Nephron (organoid): ENCODE results near the gene COL5A3.

Experiments used
- H3K27ac Mint-ChIP-seq, 3 experiments: 2 replicates each; pipeline ENCODE4 v1.8.0; 2020; ENCODE audit warnings: mixed read lengths in 3 of 3, mild to moderate bottlenecking in 2 of 3, moderate library complexity in 1 of 3
- H3K27me3 Mint-ChIP-seq: 2 replicates; pipeline ENCODE4 v1.8.0; 2021; ENCODE audit warnings: low read depth, mild to moderate bottlenecking, moderate library complexity, mixed read lengths
- H3K36me3 Mint-ChIP-seq: 2 replicates; pipeline ENCODE4 v1.8.0; 2020; ENCODE audit warnings: low read depth, mixed read lengths
- H3K4me1 Mint-ChIP-seq: 2 replicates; pipeline ENCODE4 v1.8.0; 2020; ENCODE audit warnings: mixed read lengths
- H3K4me3 Mint-ChIP-seq, 3 experiments: 2 replicates each; pipeline ENCODE4 v1.8.0; 2020; ENCODE audit warnings: mild to moderate bottlenecking in 3 of 3, mixed read lengths in 3 of 3, moderate library complexity in 2 of 3
- H3K9me3 Mint-ChIP-seq: 2 replicates; pipeline ENCODE4 v1.8.0; 2020; ENCODE audit warnings: mixed read lengths
- TF ChIP-seq, protein P1 (sequence below), 3 experiments: fragments of 200-600 bp; sonication (generic); IDR thresholded peaks; one replicate each; pipeline ENCODE4 v1.5.0; 2021; ENCODE audit warnings: antibody characterized with exemption in 3 of 3; ENCODE audit not compliant: unreplicated experiment in 3 of 3

The COL5A3 gene

DNA sequence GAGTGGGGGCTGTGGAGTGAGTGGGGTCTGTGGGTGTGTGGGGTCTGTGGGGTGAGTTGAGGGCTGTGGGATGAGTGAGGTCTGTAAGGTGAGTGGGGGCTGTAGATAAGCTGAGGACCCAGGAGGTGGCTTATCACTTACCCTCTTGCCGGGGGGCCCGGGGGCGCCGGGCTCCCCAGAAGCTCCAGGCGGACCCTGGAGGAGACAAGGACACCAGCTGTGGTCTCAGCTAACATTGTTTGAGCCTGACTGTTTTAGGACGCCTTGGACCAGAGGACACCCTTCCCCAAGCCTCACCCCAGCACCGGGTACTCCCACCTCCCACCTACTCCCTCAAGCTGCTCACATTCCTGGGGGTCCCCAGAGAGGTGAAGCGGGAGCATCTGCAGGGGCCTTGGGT is 39.8 kb downstream of the COL5A3 start:
- Mint-ChIP-seq H3K9me3 (no peaks in the 10 kb centered on the region), H3K4me3 (no peak overlapping the region), H3K27ac (no peak overlapping the region), H3K27me3 (peaks cover 39% of the 10 kb centered on the region), H3K4me1 (peaks cover 5% of the 10 kb centered on the region), H3K36me3 (no peaks in the 10 kb centered on the region)
- TF ChIP-seq, protein P1, sequence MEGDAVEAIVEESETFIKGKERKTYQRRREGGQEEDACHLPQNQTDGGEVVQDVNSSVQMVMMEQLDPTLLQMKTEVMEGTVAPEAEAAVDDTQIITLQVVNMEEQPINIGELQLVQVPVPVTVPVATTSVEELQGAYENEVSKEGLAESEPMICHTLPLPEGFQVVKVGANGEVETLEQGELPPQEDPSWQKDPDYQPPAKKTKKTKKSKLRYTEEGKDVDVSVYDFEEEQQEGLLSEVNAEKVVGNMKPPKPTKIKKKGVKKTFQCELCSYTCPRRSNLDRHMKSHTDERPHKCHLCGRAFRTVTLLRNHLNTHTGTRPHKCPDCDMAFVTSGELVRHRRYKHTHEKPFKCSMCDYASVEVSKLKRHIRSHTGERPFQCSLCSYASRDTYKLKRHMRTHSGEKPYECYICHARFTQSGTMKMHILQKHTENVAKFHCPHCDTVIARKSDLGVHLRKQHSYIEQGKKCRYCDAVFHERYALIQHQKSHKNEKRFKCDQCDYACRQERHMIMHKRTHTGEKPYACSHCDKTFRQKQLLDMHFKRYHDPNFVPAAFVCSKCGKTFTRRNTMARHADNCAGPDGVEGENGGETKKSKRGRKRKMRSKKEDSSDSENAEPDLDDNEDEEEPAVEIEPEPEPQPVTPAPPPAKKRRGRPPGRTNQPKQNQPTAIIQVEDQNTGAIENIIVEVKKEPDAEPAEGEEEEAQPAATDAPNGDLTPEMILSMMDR (IDR thresholded peaks at IDR 0.05; ENCODE audit: unreplicated experiment in 3 of 3), result no peak

DNA sequence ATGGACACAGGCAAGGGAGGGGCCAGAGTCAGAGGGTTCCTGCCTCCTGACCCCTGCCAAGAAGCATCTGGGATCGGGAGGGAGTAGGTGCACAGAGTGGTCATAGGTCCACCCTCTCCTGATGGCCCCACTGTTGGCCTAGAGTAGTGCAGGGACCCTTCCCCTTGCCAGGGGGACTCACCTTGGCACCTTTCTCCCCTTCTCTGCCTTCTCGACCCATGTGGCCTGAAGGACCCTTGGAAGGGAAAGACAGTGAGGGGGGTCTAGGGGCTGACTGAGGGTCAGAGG is 40.7 kb downstream of the COL5A3 start:
- TF ChIP-seq, protein P1 (IDR thresholded peaks at IDR 0.05; ENCODE audit: unreplicated experiment in 3 of 3), result no peak

DNA sequence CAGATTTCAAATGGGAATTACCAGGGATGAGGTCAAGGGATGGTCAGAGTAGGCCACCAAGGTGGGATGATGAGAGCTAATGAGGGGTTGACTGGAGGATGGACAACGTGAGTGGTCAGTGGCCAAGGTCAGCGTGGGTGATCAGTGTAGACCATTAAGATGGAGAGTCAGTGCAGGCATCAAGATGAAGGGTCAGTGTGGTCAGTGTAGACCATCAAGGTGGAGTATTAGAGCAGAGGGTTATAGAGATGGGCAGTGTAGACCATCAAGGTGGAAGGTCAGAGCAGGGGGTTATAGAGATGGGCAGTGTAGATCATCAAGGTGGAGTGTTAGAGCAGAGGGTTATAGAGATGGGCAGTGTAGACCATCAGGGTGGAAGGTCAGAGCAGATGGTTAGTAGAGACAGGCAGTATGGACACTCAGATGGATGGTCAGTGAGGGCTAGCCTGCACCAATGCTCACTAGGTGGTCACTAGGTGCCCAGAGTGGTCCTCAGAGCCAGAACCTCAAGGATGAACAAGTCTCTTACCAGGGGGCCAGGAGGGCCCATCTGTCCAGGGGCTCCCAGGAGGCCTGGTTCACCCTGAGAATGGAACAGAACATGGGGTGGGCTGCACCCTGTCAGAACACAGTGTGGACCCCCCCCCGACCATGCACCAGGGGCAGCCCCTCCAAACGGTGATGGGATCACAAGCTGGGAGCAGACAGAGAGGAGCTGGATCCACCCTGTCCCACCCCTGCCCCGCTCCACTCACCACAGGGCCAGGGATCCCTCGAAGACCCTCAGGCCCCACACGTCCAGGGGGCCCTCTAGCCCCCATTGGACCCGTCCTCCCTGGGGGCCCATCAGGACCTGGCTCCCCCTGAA is 41.2 kb downstream of the COL5A3 start:
- no peak overlapping the region for H3K4me3 Mint-ChIP-seq
- no peaks in the 10 kb centered on the region for H3K9me3 Mint-ChIP-seq
- TF ChIP-seq, protein P1 (IDR thresholded peaks at IDR 0.05; ENCODE audit: unreplicated experiment in 3 of 3), result no peak
- peaks cover 5% of the 10 kb centered on the region for H3K4me1 Mint-ChIP-seq
- no peaks in the 10 kb centered on the region for H3K36me3 Mint-ChIP-seq
- H3K27ac Mint-ChIP-seq, result no peak overlapping the region
- H3K27me3 Mint-ChIP-seq, result peaks cover 50% of the 10 kb centered on the region

More for the DNA sequence above, 40.7 kb downstream of the COL5A3 start:
- peaks cover 5% of the 10 kb centered on the region for H3K4me1 Mint-ChIP-seq
- no peaks in the 10 kb centered on the region for H3K9me3 Mint-ChIP-seq
- peaks cover 48% of the 10 kb centered on the region for H3K27me3 Mint-ChIP-seq
- no peak overlapping the region for H3K4me3 Mint-ChIP-seq
- no peaks in the 10 kb centered on the region for H3K36me3 Mint-ChIP-seq
- H3K27ac Mint-ChIP-seq, result no peak overlapping the region

DNA sequence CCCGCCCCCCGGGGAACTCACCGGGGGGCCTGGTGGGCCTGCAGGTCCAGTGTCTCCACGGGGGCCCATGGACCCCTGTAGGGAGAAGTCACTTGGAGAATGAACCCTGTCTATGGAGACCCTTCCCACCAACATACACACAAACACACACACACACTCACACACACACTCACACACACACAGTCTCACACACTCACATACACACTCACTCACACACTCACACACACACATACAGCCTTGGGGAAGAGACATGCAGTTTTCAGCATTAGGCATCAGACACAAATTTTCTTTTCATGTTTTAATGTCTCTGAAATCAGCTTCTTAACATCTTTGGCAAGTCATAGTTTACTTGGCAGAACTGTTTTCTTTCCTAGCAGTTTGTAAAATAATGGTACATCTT is 43.0 kb downstream of the COL5A3 start:
- peak overlapping the region in 1 of 3 experiments; percentile 1 for H3K27ac Mint-ChIP-seq
- H3K4me1 Mint-ChIP-seq, result peaks cover 5% of the 10 kb centered on the region
- H3K4me3 Mint-ChIP-seq, result no peak overlapping the region
- H3K27me3 Mint-ChIP-seq, result peaks cover 61% of the 10 kb centered on the region
- H3K9me3 Mint-ChIP-seq, result no peaks in the 10 kb centered on the region
- H3K36me3 Mint-ChIP-seq, result no peaks in the 10 kb centered on the region
- TF ChIP-seq, protein P1 (IDR thresholded peaks at IDR 0.05; ENCODE audit: unreplicated experiment in 3 of 3), result no peak

DNA sequence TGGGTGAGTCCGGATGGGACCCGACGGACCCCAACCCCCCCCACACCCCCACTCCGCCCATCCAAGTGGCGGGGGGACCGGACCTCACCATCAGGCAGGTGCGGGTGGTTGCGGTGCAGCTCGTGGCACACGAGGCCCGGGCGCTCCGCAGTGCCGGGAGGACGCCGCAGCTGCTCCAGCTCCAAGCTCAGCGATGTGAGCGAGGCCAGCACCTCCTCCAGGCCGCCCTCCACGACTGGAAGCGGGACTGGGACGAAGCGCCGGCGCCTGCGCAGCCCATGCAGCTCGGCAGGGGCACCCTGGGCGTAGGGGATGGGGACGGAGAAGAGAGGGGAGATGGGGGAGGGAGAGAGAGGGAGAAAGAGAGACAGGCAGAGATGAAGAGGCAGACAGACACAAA is 43.9 kb downstream of the COL5A3 start:
- Mint-ChIP-seq H3K36me3 (no peaks in the 10 kb centered on the region), H3K27me3 (peaks cover 63% of the 10 kb centered on the region), H3K4me1 (peaks cover 5% of the 10 kb centered on the region), H3K27ac (no peak overlapping the region), H3K9me3 (no peaks in the 10 kb centered on the region), H3K4me3 (no peak overlapping the region)
- TF ChIP-seq, protein P1 (IDR thresholded peaks at IDR 0.05; ENCODE audit: unreplicated experiment in 3 of 3), result no peak

DNA sequence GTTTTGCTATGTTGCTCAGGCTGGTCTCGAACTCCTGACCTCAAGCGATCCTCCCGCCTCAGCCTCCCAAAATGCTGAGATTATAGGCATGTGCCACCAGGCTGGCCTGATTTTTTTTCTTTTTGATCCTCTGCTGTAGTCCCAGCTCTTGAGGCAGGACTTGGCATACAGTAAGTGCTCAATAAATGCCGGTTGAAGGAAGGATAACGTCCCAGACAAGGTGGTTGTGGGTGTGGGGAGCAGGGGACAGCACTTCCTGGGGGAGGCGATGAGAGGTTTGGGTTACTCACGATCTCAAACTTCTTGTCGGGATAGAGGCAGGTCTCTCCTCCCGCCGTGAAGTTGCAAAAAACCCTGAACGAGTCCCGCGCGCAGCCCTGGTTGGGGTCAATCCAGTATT is 44.3 kb downstream of the COL5A3 start:
- H3K27me3 Mint-ChIP-seq, result peaks cover 62% of the 10 kb centered on the region
- H3K4me1 Mint-ChIP-seq, result peaks cover 5% of the 10 kb centered on the region
- H3K36me3 Mint-ChIP-seq, result no peaks in the 10 kb centered on the region
- H3K9me3 Mint-ChIP-seq, result no peaks in the 10 kb centered on the region
- H3K27ac Mint-ChIP-seq, result no peak overlapping the region
- TF ChIP-seq, protein P1 (IDR thresholded peaks at IDR 0.05; ENCODE audit: unreplicated experiment in 3 of 3), result no peak
- H3K4me3 Mint-ChIP-seq, result no peak overlapping the region
